Natural killer cell (primary cell): ENCODE data around the gene NXPH4. TPM values are rescaled to one million over a fixed set of nuclear protein-coding genes. Genes with fewer than 3 reads are reported as not detected.

Source experiments
- ATAC-seq, 3 donors: fragments of 150-1000 bp in 2 of 3; fragments of 200-7000 bp in 1 of 3; cut with Tn5 transposase; 1 replicate in 1 of 3; 2 replicates in 2 of 3; pipeline ENCODE4 v1.10.0; 2021; ENCODE audit warnings: mild to moderate bottlenecking in 2 of 3, moderate library complexity in 2 of 3
- DNase-seq, 2 donors: peaks; one replicate each; pipeline versions ENCODE4 v3.0.0 to v3.0.0-alpha.2; 2013 to 2021; ENCODE audit warnings: mixed read lengths in 1 of 2
- H3K27ac ChIP-seq: one replicate; pipeline ENCODE4 v1.5.1; 2013; ENCODE audit warnings: mild to moderate bottlenecking, low read length
- H3K27me3 ChIP-seq: one replicate; pipeline ENCODE4 v1.6.1; 2013; ENCODE audit warnings: low read length; ENCODE audit not compliant: control insufficient read depth, insufficient read depth
- H3K36me3 ChIP-seq: one replicate; pipeline ENCODE4 v1.6.1; 2013; ENCODE audit warnings: low read length; ENCODE audit not compliant: control insufficient read depth, insufficient read depth
- H3K4me1 ChIP-seq: one replicate; pipeline ENCODE4 v1.6.1; 2013; ENCODE audit warnings: low read length; ENCODE audit not compliant: control insufficient read depth, insufficient read depth
- H3K4me3 ChIP-seq: one replicate; pipeline ENCODE4 v1.5.1; 2013; ENCODE audit warnings: low read length
- H3K9me3 ChIP-seq: one replicate; pipeline ENCODE4 v1.6.1; 2013; ENCODE audit warnings: low read length; ENCODE audit not compliant: control insufficient read depth, insufficient read depth
- H3K27ac Mint-ChIP-seq, 2 donors: one replicate each; pipeline ENCODE4 v1.8.0; 2022; ENCODE audit warnings: mild to moderate bottlenecking in 2 of 2, mixed read lengths in 2 of 2, moderate library complexity in 1 of 2
- H3K27me3 Mint-ChIP-seq, 2 donors: one replicate each; pipeline ENCODE4 v1.8.0; 2022; ENCODE audit warnings: low read depth in 2 of 2, mixed read lengths in 2 of 2
- H3K36me3 Mint-ChIP-seq: one replicate; pipeline ENCODE4 v1.8.0; 2022; ENCODE audit warnings: mixed read lengths
- H3K4me1 Mint-ChIP-seq, 2 donors: one replicate each; pipeline ENCODE4 v1.8.0; 2022; ENCODE audit warnings: mixed read lengths in 2 of 2
- H3K4me3 Mint-ChIP-seq: one replicate; pipeline ENCODE4 v1.8.0; 2022; ENCODE audit warnings: mild to moderate bottlenecking, moderate library complexity, mixed read lengths
- H3K9me3 Mint-ChIP-seq, 2 donors: one replicate each; pipeline ENCODE4 v1.8.0; 2022; ENCODE audit warnings: mixed read lengths in 2 of 2
- WGBS: methylation state at CpG from one replicate; pipeline ENCODE4 v1.1.7; 2013; ENCODE audit warnings: missing lambda C conversion rate; ENCODE audit not compliant: insufficient coverage; 5-methylcytosine and 5-hydroxymethylcytosine counted together
- intact Hi-C: fragments of 100-400 bp; cut with micrococcal nuclease; formaldehyde crosslinking; loops from one replicate; pipeline ENCODE4 v1.14.2; 2022
- total RNA-seq, 4 donors: library from RNA; stranded (reverse); fragments of 120-200 nt in 1 of 4; gene quantifications; one replicate each; pipeline versions ENCODE4 v1.2.3 to v1.2.4, GENCODE V29; 2013 to 2022
- TF ChIP-seq, protein P1 (sequence below): fragments of 200-600 bp; IDR thresholded peaks from one replicate; pipeline ENCODE4 v1.8.0; 2022; ENCODE audit warnings: antibody characterized with exemption

Gene NXPH4
- total RNA-seq, 3 donors from 2014 or later (not counting 1 experiment from before 2014, with no cell fraction given), result 0.82 TPM; not detected in 2

DNA sequence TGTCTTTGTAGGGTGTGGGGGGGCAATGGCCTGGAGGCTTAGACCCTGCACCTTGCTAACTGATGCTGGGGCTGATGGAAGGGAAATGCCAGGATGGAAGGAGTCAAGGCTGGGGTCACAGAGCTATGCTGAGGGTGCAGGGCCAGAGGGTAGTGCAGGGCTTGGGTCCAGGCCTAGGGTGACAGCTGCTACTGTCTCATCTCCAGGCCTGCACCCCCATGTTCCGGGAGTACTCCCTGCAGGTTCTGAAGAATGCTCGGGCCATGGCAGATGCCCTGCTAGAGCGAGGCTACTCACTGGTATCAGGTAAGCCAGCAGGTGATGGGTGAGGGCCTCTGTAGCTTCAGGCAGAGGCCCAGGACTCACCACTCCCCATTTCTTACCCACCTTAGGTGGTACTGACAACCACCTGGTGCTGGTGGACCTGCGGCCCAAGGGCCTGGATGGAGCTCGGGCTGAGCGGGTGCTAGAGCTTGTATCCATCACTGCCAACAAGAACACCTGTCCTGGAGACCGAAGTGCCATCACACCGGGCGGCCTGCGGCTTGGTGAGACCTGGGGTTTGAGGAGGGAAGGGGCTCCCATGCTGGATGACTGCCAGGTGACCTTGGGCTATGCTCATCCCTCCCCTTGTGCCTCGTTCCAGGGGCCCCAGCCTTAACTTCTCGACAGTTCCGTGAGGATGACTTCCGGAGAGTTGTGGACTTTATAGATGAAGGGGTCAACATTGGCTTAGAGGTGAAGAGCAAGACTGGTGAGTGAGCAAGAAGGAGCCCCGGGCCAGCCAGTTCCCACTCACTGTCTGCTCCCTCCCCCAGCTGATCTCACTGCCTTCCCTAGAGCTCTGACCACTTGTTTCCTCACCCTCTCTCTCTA is 17.0 kb downstream of the NXPH4 start:
- Histone ChIP-seq H3K4me3 (no peak overlapping the region), H3K4me1 (peaks cover 68% of the 10 kb centered on the region), H3K9me3 (no peaks in the 10 kb centered on the region), H3K27ac (peak overlapping the region; percentile 35), H3K27me3 (peaks cover 31% of the 10 kb centered on the region), H3K36me3 (peaks cover 31% of the 10 kb centered on the region)
- Mint-ChIP-seq H3K27ac (no peak overlapping the region), H3K4me1 (peaks cover 30 to 50% of the 10 kb centered on the region in 2 donors), H3K36me3 (peaks cover 9% of the 10 kb centered on the region), H3K4me3 (no peak overlapping the region), H3K9me3 (no peaks in the 10 kb centered on the region), H3K27me3 (peaks cover 17 to 28% of the 10 kb centered on the region in 2 donors)
- DNase-seq (no peak), ATAC-seq (no peak)
- TF ChIP-seq, protein P1, sequence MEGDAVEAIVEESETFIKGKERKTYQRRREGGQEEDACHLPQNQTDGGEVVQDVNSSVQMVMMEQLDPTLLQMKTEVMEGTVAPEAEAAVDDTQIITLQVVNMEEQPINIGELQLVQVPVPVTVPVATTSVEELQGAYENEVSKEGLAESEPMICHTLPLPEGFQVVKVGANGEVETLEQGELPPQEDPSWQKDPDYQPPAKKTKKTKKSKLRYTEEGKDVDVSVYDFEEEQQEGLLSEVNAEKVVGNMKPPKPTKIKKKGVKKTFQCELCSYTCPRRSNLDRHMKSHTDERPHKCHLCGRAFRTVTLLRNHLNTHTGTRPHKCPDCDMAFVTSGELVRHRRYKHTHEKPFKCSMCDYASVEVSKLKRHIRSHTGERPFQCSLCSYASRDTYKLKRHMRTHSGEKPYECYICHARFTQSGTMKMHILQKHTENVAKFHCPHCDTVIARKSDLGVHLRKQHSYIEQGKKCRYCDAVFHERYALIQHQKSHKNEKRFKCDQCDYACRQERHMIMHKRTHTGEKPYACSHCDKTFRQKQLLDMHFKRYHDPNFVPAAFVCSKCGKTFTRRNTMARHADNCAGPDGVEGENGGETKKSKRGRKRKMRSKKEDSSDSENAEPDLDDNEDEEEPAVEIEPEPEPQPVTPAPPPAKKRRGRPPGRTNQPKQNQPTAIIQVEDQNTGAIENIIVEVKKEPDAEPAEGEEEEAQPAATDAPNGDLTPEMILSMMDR, result no peak
- WGBS, result 97% methylated on average over 15 of the region's 15 CpGs
- intact Hi-C loops, result no loop called here

DNA sequence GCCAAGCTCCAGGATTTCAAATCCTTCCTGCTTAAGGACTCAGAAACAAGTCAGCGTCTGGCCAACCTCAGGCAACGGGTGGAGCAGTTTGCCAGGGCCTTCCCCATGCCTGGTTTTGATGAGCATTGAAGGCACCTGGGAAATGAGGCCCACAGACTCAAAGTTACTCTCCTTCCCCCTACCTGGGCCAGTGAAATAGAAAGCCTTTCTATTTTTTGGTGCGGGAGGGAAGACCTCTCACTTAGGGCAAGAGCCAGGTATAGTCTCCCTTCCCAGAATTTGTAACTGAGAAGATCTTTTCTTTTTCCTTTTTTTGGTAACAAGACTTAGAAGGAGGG is 17.6 kb downstream of the NXPH4 start:
- H3K4me3 ChIP-seq, result no peak overlapping the region
- Mint-ChIP-seq H3K27ac (no peak overlapping the region), H3K4me3 (no peak overlapping the region), H3K27me3 (peaks cover 24 to 32% of the 10 kb centered on the region in 2 donors), H3K4me1 (peaks cover 30 to 49% of the 10 kb centered on the region in 2 donors), H3K9me3 (no peaks in the 10 kb centered on the region), H3K36me3 (peaks cover 9% of the 10 kb centered on the region)
- ATAC-seq (no peak), DNase-seq (no peak)
- H3K4me1 ChIP-seq, result peaks cover 68% of the 10 kb centered on the region
- H3K36me3 ChIP-seq, result peaks cover 31% of the 10 kb centered on the region
- TF ChIP-seq, protein P1, result no peak
- H3K9me3 ChIP-seq, result no peaks in the 10 kb centered on the region
- peaks cover 36% of the 10 kb centered on the region for H3K27me3 ChIP-seq
- intact Hi-C loops, result no loop called here
- peak overlapping the region; percentile 35 for H3K27ac ChIP-seq
- WGBS, result 87% methylated on average over 3 of the region's 3 CpGs

DNA sequence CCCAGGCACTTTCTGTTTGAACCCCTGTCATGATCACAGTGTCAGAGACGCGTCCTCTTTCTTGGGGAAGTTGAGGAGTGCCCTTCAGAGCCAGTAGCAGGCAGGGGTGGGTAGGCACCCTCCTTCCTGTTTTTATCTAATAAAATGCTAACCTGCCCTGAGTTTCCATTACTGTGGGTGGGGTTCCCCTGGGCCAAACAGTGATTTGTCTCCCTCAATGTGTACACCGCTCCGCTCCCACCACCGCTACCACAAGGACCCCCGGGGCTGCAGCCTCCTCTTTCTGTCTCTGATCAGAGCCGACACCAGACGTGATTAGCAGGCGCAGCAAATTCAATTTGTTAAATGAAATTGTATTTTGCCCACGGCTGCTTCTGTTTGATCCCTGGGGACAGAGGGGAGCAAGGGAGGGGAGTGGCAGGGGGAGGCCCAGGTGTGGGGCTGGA is 18.0 kb downstream of the NXPH4 start:
- Mint-ChIP-seq H3K27me3 (peaks cover 27 to 35% of the 10 kb centered on the region in 2 donors), H3K36me3 (peaks cover 9% of the 10 kb centered on the region), H3K4me1 (peaks cover 30 to 49% of the 10 kb centered on the region in 2 donors), H3K4me3 (no peak overlapping the region), H3K27ac (no peak overlapping the region), H3K9me3 (no peaks in the 10 kb centered on the region)
- Histone ChIP-seq H3K36me3 (peaks cover 31% of the 10 kb centered on the region), H3K27ac (peak overlapping the region; percentile 35), H3K9me3 (no peaks in the 10 kb centered on the region), H3K27me3 (peaks cover 40% of the 10 kb centered on the region), H3K4me1 (peaks cover 70% of the 10 kb centered on the region), H3K4me3 (no peak overlapping the region)
- DNase-seq (no peak), ATAC-seq (no peak)
- intact Hi-C loops, result no loop called here
- 85% methylated on average over 8 of the region's 10 CpGs for WGBS
- TF ChIP-seq, protein P1, result no peak
